Tibial nerve (tissue), 4 donors: ENCODE results near the gene SBSN. TPM values are rescaled to one million over a fixed set of nuclear protein-coding genes. Genes with fewer than 3 reads are reported as not detected.

ENCODE experiments used
- DNase-seq, 2 donors: peaks; one replicate each; pipeline ENCODE4 v3.0.0-alpha.2; 2019; ENCODE audit warnings: low spot score in 2 of 2
- H3K27ac ChIP-seq, 4 donors: fragments of 200-600 bp; sonication (generic) in 3 of 4; one replicate each; pipeline ENCODE4 v1.5.1; 2017 to 2019; ENCODE audit warnings: mild to moderate bottlenecking in 1 of 4
- H3K27me3 ChIP-seq, 2 donors: fragments of 200-600 bp; sonication (generic) in 1 of 2; one replicate each; pipeline versions ENCODE4 v1.5.1 to v1.6.0; 2017 to 2019
- H3K36me3 ChIP-seq, 3 donors: fragments of 200-600 bp; sonication (generic); one replicate each; pipeline ENCODE4 v1.5.1; 2018 to 2019
- H3K4me1 ChIP-seq, 4 donors: fragments of 200-600 bp; sonication (generic) in 3 of 4; one replicate each; pipeline ENCODE4 v1.5.1; 2017 to 2019
- H3K4me3 ChIP-seq, 4 donors: fragments of 200-600 bp; sonication (generic) in 3 of 4; one replicate each; pipeline ENCODE4 v1.5.1; 2017 to 2019; ENCODE audit warnings: mild to moderate bottlenecking in 1 of 4, moderate library complexity in 1 of 4
- H3K9me3 ChIP-seq, 4 donors: fragments of 200-600 bp; sonication (generic) in 3 of 4; one replicate each; pipeline ENCODE4 v1.5.1; 2017 to 2019
- EP300 ChIP-seq, 2 donors: sonication (generic); formaldehyde crosslinking; IDR thresholded peaks; one replicate each; pipeline ENCODE4 v1.6.1; 2017; ENCODE audit warnings: antibody characterized with exemption in 2 of 2, mild to moderate bottlenecking in 1 of 2
- POLR2A ChIP-seq, 2 donors: fragments of 450-650 bp; IDR thresholded peaks; one replicate each; pipeline ENCODE4 v1.6.1; 2017; ENCODE audit warnings: antibody characterized with exemption in 2 of 2, mild to moderate bottlenecking in 2 of 2, moderate library complexity in 2 of 2
- WGBS, 2 donors: methylation state at CpG; one replicate each; pipeline ENCODE4 v1.1.5; 2018; 5-methylcytosine and 5-hydroxymethylcytosine counted together
- total RNA-seq, 4 donors: library from RNA; depleted of rRNA; stranded (reverse); fragments of >200 nt; gene quantifications; one replicate each; pipeline ENCODE4 v1.1.0, GENCODE V29; 2016
- TF ChIP-seq, protein P1 (sequence below), 5 experiments: fragments of 200-600 bp in 3 of 5; fragments of 450-650 bp in 2 of 5; sonication (generic) in 3 of 5; IDR thresholded peaks; one replicate each; pipeline ENCODE4 v1.5.1; 2016 to 2019; ENCODE audit warnings: antibody characterized with exemption in 5 of 5, mild to moderate bottlenecking in 3 of 5, moderate library complexity in 2 of 5

SBSN gene
- total RNA-seq, 4 donors from 2014 or later: not detected

DNA sequence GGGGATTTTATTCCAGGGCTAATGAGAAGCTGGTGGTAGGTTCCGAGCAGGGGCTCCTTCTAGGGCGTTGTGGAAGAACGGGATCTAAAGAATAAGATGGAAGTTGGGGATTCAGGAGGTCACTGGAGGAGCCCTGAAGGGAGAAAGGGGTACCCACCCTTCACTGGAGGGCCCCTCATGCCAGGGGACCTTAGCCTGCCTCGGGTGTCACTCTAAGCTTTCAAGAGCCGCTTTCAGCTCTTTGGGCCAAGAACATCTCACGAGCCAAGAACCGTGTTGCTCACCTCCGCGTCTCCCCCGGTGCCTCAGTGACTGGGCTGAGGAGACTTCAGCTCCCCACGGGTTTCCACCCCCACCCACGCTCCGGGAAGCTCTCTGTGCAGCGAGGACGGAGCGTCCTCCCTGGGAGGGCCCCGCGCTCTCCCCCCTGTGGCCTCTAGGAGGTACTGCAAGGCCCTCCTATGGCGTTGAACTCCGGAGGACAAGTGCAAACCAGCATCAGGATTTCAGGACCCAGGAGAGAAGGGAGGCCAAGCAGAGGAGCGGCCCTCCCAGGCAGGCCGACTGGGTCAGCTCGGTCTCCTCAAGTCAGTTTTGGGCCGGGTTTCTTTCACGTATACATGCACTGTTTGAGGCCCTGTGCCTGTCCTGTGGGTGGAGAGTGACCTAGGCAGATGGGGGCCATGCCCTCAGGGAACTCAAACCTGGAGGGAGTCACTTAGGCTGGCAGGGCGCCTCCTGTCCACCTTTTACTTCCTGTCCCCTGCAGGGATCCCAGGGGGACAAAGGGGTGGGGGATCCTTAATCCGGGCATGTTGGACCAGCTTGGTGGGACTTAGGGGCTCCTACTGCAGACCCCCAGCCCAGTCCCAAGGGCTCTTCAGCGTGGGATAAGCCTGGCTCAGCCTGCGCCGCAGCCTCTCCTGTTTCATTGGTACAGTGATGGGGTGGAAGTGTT lies 32.7 kb downstream of the SBSN start:
- no peak overlapping the region for H3K27ac ChIP-seq
- H3K4me1 ChIP-seq: peaks cover 0 to 7% (median 2%) of the 10 kb centered on the region in 4 donors
- TF ChIP-seq POLR2A (IDR thresholded peaks at IDR 0.05) (no peak), EP300 (IDR thresholded peaks at IDR 0.05) (no peak)
- TF ChIP-seq, protein P1, sequence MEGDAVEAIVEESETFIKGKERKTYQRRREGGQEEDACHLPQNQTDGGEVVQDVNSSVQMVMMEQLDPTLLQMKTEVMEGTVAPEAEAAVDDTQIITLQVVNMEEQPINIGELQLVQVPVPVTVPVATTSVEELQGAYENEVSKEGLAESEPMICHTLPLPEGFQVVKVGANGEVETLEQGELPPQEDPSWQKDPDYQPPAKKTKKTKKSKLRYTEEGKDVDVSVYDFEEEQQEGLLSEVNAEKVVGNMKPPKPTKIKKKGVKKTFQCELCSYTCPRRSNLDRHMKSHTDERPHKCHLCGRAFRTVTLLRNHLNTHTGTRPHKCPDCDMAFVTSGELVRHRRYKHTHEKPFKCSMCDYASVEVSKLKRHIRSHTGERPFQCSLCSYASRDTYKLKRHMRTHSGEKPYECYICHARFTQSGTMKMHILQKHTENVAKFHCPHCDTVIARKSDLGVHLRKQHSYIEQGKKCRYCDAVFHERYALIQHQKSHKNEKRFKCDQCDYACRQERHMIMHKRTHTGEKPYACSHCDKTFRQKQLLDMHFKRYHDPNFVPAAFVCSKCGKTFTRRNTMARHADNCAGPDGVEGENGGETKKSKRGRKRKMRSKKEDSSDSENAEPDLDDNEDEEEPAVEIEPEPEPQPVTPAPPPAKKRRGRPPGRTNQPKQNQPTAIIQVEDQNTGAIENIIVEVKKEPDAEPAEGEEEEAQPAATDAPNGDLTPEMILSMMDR (IDR thresholded peaks at IDR 0.05): peak; percentile 92 to 99 (median 96)
- H3K36me3 ChIP-seq: no peaks in the 10 kb centered on the region
- DNase-seq: peak in 1 of 2 donors; percentile 48
- no peaks in the 10 kb centered on the region for H3K9me3 ChIP-seq
- H3K27me3 ChIP-seq: peaks cover 0 to 21% of the 10 kb centered on the region in 2 donors
- WGBS, 2 donors: 20 to 29% methylated on average over 21 to 28 of the region's 30 CpGs
- H3K4me3 ChIP-seq: no peak overlapping the region

DNA sequence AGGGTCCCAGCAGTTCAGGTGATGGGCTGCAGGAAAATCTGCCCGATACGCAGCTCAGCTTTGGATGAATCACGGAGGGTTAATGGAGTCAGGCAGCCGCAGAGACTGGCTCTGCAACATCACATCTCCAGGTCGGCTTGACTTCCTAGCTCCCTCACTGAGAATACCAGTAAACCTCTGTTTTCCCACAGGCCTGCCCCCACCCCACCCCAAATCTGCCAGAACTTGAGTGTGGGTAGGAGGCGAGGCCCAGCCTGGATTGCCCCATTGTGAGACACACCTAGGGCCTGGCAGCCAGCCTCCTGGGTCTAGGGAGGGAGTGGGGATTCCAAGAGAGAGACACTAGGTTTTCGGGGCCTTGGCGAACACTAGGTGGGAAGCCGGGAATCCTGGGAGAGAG lies 34.1 kb downstream of the SBSN start:
- Histone ChIP-seq H3K4me3 (no peak overlapping the region), H3K27me3 (peaks cover 0 to 33% of the 10 kb centered on the region in 2 donors)

DNA sequence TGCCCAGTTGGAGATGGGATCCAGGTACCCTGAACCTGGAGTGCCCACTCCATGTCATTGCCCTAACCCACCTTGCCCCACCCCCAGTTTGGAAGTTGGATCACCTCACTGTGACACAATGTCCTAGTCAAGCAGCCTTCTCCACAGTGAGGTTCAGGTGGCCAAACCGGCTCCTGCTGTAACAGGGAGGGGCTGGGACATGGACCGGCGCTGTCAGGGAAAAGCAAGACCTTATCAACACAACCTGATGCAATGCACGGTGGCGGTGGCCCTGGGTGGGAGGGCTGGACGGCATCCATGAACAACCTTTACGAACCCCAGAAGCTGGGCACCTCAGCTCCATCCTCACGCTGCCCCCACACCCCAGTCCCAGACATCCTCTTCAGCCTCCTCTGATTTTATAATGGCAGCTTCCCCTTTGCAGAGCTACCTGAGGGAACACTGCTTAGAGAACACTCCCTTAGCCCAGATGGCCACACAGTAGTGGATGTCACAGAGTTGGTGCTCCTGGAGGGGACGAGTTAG lies 36.2 kb downstream of the SBSN start:
- Histone ChIP-seq H3K9me3 (no peaks in the 10 kb centered on the region), H3K4me1 (peaks cover 0 to 7% (median 2%) of the 10 kb centered on the region in 4 donors), H3K27ac (no peak overlapping the region), H3K4me3 (no peak overlapping the region), H3K27me3 (peaks cover 0 to 33% of the 10 kb centered on the region in 2 donors), H3K36me3 (no peaks in the 10 kb centered on the region)
- WGBS, 2 donors: 87 to 90% methylated on average over 8 to 9 of the region's 9 CpGs
- TF ChIP-seq EP300 (IDR thresholded peaks at IDR 0.05) (no peak), POLR2A (IDR thresholded peaks at IDR 0.05) (no peak)
- TF ChIP-seq, protein P1 (IDR thresholded peaks at IDR 0.05): no peak
- DNase-seq: no peak

More for the DNA sequence above, 34.1 kb downstream of the SBSN start:
- TF ChIP-seq POLR2A (IDR thresholded peaks at IDR 0.05) (no peak), EP300 (IDR thresholded peaks at IDR 0.05) (no peak)
- TF ChIP-seq, protein P1 (IDR thresholded peaks at IDR 0.05): no peak
- H3K4me1 ChIP-seq: peaks cover 0 to 7% (median 2%) of the 10 kb centered on the region in 4 donors
- no peaks in the 10 kb centered on the region for H3K9me3 ChIP-seq
- DNase-seq: no peak
- 78 to 80% methylated on average over 7 to 9 of the region's 9 CpGs for WGBS, 2 donors
- no peaks in the 10 kb centered on the region for H3K36me3 ChIP-seq
- no peak overlapping the region for H3K27ac ChIP-seq

DNA sequence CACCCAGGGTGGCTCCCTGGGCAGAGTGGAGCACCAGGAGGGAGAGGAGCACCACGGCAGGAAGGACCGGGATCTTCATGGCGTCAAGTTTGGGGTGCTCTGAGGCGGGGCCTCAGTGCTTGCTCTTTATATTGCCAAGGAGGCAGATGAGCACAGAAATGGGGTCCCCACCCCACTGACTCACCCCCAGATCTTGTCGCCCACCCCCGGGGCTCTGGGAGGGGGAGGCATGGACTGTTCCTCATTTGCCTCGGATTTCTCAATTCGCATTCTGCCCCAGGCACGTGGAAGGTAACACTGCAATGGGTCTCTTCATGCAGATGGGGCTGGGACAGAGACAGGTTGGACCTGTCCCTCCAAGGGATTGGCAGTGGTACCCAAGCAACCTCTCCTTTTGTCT lies 37.7 kb downstream of the SBSN start, which contains the start of gene KRTDAP:
TSS of gene KRTDAP (minus strand) at position 101 of the 400 bp plus-strand sequence. CDS start at position 79, 22 bp downstream.
- Histone ChIP-seq H3K4me3 (no peak within 1 kb of the TSS), H3K4me1 (peaks cover 0 to 4% (median 1%) of the 10 kb centered on the region in 4 donors), H3K27ac (no peak within 1 kb of the TSS), H3K9me3 (no peaks in the 10 kb centered on the region), H3K36me3 (no peaks in the 10 kb centered on the region), H3K27me3 (peaks cover 0 to 33% of the 10 kb centered on the region in 2 donors)
- no peak for DNase-seq
- WGBS, 2 donors: 75 to 86% methylated on average over 9 of the region's 9 CpGs
- no peak for TF ChIP-seq EP300 (IDR thresholded peaks at IDR 0.05)
- TF ChIP-seq POLR2A (IDR thresholded peaks at IDR 0.05): no peak

DNA sequence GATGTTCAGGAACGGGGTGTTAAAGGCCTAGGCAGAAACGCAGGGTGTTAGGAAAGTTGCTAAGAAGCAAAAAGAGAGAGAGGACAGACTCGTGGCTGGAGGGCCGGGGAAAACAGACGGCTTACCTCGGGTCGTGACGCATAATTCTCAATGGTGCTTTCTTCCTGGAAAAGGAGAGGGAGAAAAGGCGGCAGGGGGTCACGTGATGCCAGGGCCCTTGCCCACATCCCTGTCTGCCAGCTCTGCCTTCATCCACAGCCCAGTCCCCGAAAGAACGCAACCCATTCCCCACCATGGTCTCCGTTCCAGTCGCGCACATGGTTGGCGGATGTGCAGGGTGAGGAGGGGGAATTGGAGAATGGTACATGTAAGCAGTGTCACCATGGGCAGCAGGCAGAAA lies 39.4 kb downstream of the SBSN start:
- Histone ChIP-seq H3K27ac (no peak overlapping the region), H3K27me3 (peaks cover 0 to 33% of the 10 kb centered on the region in 2 donors), H3K4me1 (no peaks in the 10 kb centered on the region), H3K36me3 (no peaks in the 10 kb centered on the region), H3K4me3 (no peak overlapping the region), H3K9me3 (no peaks in the 10 kb centered on the region)
- no peak for DNase-seq
- WGBS, 2 donors: 76 to 80% methylated on average over 16 of the region's 16 CpGs
- TF ChIP-seq POLR2A (IDR thresholded peaks at IDR 0.05) (no peak), EP300 (IDR thresholded peaks at IDR 0.05) (no peak)
- TF ChIP-seq, protein P1 (IDR thresholded peaks at IDR 0.05): no peak
